ENCODE results near the gene COIL.

The COIL gene

GRCh38 chr17:56933151-56933745 is 27.6 kb downstream of the COIL start:
- H3K27me3 Mint-ChIP-seq: no peaks in the 10 kb centered on the region
- ATAC-seq: no peak
- H3K36me3 Mint-ChIP-seq: peaks cover 26% of the 10 kb centered on the region
- peaks cover 2% of the 10 kb centered on the region for H3K9me3 Mint-ChIP-seq
- H3K27ac Mint-ChIP-seq: no peak overlapping the region
- no peaks in the 10 kb centered on the region for H3K4me1 Mint-ChIP-seq
- no peak overlapping the region for H3K4me3 Mint-ChIP-seq

- Mint-ChIP-seq H3K27ac (no peak overlapping the region), H3K4me1 (no peaks in the 10 kb centered on the region), H3K4me3 (no peak overlapping the region), H3K36me3 (peaks cover 10% of the 10 kb centered on the region), H3K9me3 (peaks cover 2% of the 10 kb centered on the region), H3K27me3 (no peaks in the 10 kb centered on the region)
- ATAC-seq: no peak
These were observed 30.0 kb downstream of the COIL start for GRCh38 chr17:56930739-56931337.

GRCh38 chr17:56929362-56929969 is 31.4 kb downstream of the COIL start:
- Mint-ChIP-seq H3K27me3 (no peaks in the 10 kb centered on the region), H3K4me3 (no peak overlapping the region), H3K4me1 (no peaks in the 10 kb centered on the region), H3K9me3 (peaks cover 2% of the 10 kb centered on the region), H3K27ac (no peak overlapping the region), H3K36me3 (peaks cover 10% of the 10 kb centered on the region)
- no peak for ATAC-seq

- Mint-ChIP-seq H3K27me3 (no peaks in the 10 kb centered on the region), H3K9me3 (peaks cover 2% of the 10 kb centered on the region), H3K36me3 (peaks cover 5% of the 10 kb centered on the region), H3K4me3 (no peak overlapping the region), H3K4me1 (no peaks in the 10 kb centered on the region), H3K27ac (no peak overlapping the region)
- ATAC-seq: no peak
These were observed 32.3 kb downstream of the COIL start for GRCh38 chr17:56928586-56928985.

GRCh38 chr17:56926704-56927103 is 34.1 kb downstream of the COIL start:
- Mint-ChIP-seq H3K27me3 (no peaks in the 10 kb centered on the region), H3K27ac (no peak overlapping the region), H3K36me3 (no peaks in the 10 kb centered on the region), H3K9me3 (peaks cover 2% of the 10 kb centered on the region), H3K4me3 (no peak overlapping the region), H3K4me1 (no peaks in the 10 kb centered on the region)
- ATAC-seq: no peak

GRCh38 chr17:56926270-56926669 is 34.6 kb downstream of the COIL start:
- H3K9me3 Mint-ChIP-seq: peaks cover 2% of the 10 kb centered on the region
- H3K4me1 Mint-ChIP-seq: no peaks in the 10 kb centered on the region
- ATAC-seq: no peak
- no peaks in the 10 kb centered on the region for H3K27me3 Mint-ChIP-seq
- H3K36me3 Mint-ChIP-seq: no peaks in the 10 kb centered on the region
- no peak overlapping the region for H3K4me3 Mint-ChIP-seq
- no peak overlapping the region for H3K27ac Mint-ChIP-seq

GRCh38 chr17:56925088-56925487 is 35.8 kb downstream of the COIL start:
- no peaks in the 10 kb centered on the region for H3K4me1 Mint-ChIP-seq
- H3K4me3 Mint-ChIP-seq: no peak overlapping the region
- H3K27me3 Mint-ChIP-seq: no peaks in the 10 kb centered on the region
- H3K9me3 Mint-ChIP-seq: peaks cover 2% of the 10 kb centered on the region
- H3K27ac Mint-ChIP-seq: no peak overlapping the region
- no peaks in the 10 kb centered on the region for H3K36me3 Mint-ChIP-seq
- no peak for ATAC-seq

- peaks cover 17% of the 10 kb centered on the region for H3K4me1 Mint-ChIP-seq
- no peak for ATAC-seq
- no peak overlapping the region for H3K27ac Mint-ChIP-seq
- no peak overlapping the region for H3K4me3 Mint-ChIP-seq
- H3K36me3 Mint-ChIP-seq: no peaks in the 10 kb centered on the region
- peaks cover 5% of the 10 kb centered on the region for H3K9me3 Mint-ChIP-seq
- H3K27me3 Mint-ChIP-seq: no peaks in the 10 kb centered on the region
These were observed 41.1 kb downstream of the COIL start for GRCh38 chr17:56919717-56920116.

- no peaks in the 10 kb centered on the region for H3K27me3 Mint-ChIP-seq
- H3K27ac Mint-ChIP-seq: no peak overlapping the region
- H3K9me3 Mint-ChIP-seq: peaks cover 5% of the 10 kb centered on the region
- no peaks in the 10 kb centered on the region for H3K36me3 Mint-ChIP-seq
- no peak overlapping the region for H3K4me3 Mint-ChIP-seq
- no peak for ATAC-seq
- peaks cover 23% of the 10 kb centered on the region for H3K4me1 Mint-ChIP-seq
These were observed 41.9 kb downstream of the COIL start for GRCh38 chr17:56918916-56919315.

GRCh38 chr17:56917559-56918296 is 43.1 kb downstream of the COIL start:
- no peaks in the 10 kb centered on the region for H3K36me3 Mint-ChIP-seq
- ATAC-seq: no peak
- peaks cover 5% of the 10 kb centered on the region for H3K9me3 Mint-ChIP-seq
- no peaks in the 10 kb centered on the region for H3K27me3 Mint-ChIP-seq
- H3K27ac Mint-ChIP-seq: no peak overlapping the region
- peaks cover 29% of the 10 kb centered on the region for H3K4me1 Mint-ChIP-seq
- H3K4me3 Mint-ChIP-seq: no peak overlapping the region

- H3K27ac Mint-ChIP-seq: peak overlapping the region; percentile 86
- ATAC-seq: no peak
- H3K9me3 Mint-ChIP-seq: peaks cover 5% of the 10 kb centered on the region
- H3K4me1 Mint-ChIP-seq: peaks cover 57% of the 10 kb centered on the region
- H3K36me3 Mint-ChIP-seq: no peaks in the 10 kb centered on the region
- H3K4me3 Mint-ChIP-seq: peak overlapping the region; percentile 88
- H3K27me3 Mint-ChIP-seq: no peaks in the 10 kb centered on the region
These were observed 46.1 kb downstream of the COIL start for GRCh38 chr17:56914581-56915273.

- Mint-ChIP-seq H3K27me3 (no peaks in the 10 kb centered on the region), H3K36me3 (no peaks in the 10 kb centered on the region), H3K4me1 (peaks cover 64% of the 10 kb centered on the region), H3K4me3 (peak within 1 kb of the TSS; percentile 88), H3K9me3 (peaks cover 5% of the 10 kb centered on the region), H3K27ac (peak within 1 kb of the TSS; percentile 86)
- peak; percentile 91 for ATAC-seq
These were observed 46.8 kb downstream of the COIL start, which contains the start of gene TRIM25 for GRCh38 chr17:56913867-56914580. TRIM25 (minus strand) TSS chr17:56914049; CDS start chr17:56913988, 61 bp downstream.

GRCh38 chr17:56913353-56913866 is 47.4 kb downstream of the COIL start:
- H3K4me1 Mint-ChIP-seq: peaks cover 70% of the 10 kb centered on the region
- peak; percentile 82 for ATAC-seq

GRCh38 chr17:56913000-56913311 is 47.9 kb downstream of the COIL start:
- Mint-ChIP-seq H3K4me1 (peaks cover 75% of the 10 kb centered on the region), H3K4me3 (peak overlapping the region; percentile 88), H3K36me3 (no peaks in the 10 kb centered on the region), H3K27ac (peak overlapping the region; percentile 86), H3K27me3 (no peaks in the 10 kb centered on the region), H3K9me3 (peaks cover 5% of the 10 kb centered on the region)
- no peak for ATAC-seq

More at GRCh38 chr17:56913353-56913866, 47.4 kb downstream of the COIL start:
- Mint-ChIP-seq H3K4me3 (peak overlapping the region; percentile 88), H3K36me3 (no peaks in the 10 kb centered on the region), H3K27me3 (no peaks in the 10 kb centered on the region), H3K9me3 (peaks cover 5% of the 10 kb centered on the region), H3K27ac (peak overlapping the region; percentile 86)
